NCI-H2227 (cell line): ENCODE results near the gene DLGAP4.

Source experiments
- DNase-seq: peaks from one replicate; lab custom pipeline; 2025; ENCODE audit not compliant: unreplicated experiment; lab: John Stamatoyannopoulos, UW

DLGAP4 gene

GRCh38 chr20:36439040-36439730, 133.0 kb downstream of the DLGAP4 start:
- DNase-seq = peak; percentile 71

GRCh38 chr20:36439731-36440072, 133.6 kb downstream of the DLGAP4 start:
- DNase-seq = no peak

DNA sequence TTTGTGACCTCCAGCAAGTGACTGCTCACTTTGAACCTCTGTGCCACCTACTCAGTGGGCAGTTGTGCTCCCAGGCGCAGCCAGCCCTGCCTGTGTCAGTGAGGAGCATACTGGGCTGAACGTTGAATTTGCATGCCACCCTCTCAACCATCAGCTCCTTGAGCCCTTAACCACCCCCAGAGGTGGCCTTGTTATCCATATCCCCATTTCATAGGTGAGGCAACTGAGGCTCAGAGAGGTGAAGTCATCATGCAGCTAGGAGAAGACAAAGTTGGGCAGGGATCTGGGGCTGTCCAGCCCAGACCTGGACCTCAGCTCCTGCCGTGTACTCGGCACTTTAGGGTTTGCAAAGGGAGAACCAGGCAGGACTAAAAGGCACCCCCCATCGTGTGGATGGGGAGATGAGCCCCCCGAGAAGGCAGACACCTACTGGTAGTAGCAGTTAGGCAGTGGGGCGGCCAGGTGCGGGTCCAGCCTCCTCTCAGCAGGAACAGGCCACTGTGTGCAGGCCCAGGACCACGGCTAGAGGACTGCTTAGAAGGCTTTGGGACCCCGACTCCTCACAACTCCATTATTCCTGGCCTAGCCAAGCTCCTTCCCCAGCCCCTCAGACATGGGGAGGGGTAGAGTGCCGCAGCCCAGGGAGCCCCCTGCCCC, 134.4 kb downstream of the DLGAP4 start:
- no peak for DNase-seq

GRCh38 chr20:36441027-36441414, 134.9 kb downstream of the DLGAP4 start:
- no peak for DNase-seq

DNA sequence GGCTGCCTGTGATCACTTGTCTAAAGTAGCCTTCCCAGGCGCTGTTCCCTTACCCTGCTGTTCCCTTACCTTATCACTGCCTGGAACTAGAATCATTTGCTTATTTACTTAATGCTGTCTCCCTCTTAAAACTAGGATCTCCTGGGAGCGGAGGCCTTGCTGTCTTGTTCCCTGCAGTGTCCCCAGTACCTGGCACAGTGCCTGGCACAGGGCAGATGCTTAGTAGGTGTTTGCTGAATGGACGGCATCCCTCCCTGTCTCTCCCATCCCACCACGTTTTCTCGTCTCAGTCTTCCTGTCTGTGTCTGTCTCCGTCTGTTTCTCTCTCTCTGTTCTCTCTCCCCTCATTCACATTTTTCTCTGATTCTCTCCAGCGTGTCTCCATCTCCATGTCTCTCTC, 135.3 kb downstream of the DLGAP4 start:
- no peak for DNase-seq

DNA sequence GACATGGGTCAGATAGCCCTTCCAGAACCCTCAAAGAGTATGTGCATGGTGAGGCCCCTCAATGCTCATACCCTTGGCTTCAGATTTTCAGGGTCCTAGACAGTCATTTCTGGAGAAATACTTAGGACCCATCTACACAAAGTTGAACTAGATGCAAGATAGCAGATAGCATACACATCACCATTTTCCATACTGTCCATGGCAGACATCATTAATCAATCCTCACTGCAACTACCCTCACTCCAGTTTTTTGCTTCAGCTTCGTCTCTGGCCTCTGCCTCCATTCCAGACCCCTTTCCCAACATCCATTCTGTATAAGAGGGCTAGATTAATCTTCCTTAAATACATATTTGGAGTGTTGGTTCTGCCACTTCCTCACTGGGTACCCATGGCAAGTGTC, 139.7 kb downstream of the DLGAP4 start:
- DNase-seq = no peak

DNA sequence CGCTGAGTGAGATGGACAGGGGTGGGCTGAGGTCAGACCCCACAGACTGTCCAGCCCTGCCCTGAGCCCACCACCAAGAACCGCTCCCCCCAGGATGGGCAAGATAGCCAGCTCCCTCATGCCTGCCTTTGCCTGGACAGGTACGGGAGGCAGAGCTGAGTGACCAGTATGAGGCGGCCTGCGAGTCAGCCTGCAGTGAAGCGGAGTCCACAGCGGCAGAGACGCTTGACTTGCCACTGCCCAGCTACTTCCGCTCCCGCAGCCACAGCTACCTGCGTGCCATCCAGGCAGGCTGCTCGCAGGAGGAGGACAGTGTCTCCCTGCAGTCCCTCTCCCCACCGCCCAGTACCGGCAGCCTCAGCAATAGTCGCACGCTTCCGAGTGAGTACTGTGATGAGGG, 140.4 kb downstream of the DLGAP4 start:
- no peak for DNase-seq

GRCh38 chr20:36447101-36447500, 141.0 kb downstream of the DLGAP4 start:
- no peak for DNase-seq

DNA sequence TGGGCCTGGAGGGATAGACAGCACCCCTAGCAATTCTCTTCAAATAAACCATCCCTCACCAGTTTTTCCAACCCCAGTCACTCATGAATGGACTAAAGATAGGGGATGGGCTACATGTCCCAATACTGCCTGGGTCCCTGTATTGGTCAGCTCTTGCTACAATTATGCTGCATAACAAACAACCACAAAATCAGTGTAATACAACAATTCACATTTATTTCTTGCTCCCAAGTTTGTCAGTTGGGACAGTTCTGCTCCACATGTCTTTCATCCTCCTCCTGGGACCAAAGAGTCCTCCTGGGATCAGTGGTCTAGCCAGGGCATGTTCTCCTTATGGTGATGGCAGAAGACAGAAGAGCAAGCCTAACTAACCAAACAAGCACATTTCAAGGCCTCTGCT, 143.5 kb downstream of the DLGAP4 start:
- no peak for DNase-seq

DNA sequence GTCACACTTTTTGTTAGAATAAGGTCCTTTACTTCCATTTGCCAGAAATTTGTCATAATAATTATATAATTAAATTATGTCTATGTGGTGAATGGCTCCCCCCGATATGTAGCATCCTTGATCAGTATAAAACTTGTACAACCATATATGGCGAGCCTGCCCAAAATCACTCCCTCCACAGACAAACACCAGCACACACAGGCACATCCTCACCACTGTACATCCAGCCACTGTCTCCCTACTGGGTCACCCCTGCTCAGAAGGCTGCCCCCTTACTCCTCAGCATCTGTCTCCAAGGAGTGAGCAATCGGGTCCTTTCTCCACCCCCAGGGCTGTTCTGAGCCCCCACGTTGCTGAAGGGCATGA, 148.2 kb downstream of the DLGAP4 start:
- no peak for DNase-seq

GRCh38 chr20:36454698-36455427, 148.7 kb downstream of the DLGAP4 start:
- peak; percentile 43 for DNase-seq

DNA sequence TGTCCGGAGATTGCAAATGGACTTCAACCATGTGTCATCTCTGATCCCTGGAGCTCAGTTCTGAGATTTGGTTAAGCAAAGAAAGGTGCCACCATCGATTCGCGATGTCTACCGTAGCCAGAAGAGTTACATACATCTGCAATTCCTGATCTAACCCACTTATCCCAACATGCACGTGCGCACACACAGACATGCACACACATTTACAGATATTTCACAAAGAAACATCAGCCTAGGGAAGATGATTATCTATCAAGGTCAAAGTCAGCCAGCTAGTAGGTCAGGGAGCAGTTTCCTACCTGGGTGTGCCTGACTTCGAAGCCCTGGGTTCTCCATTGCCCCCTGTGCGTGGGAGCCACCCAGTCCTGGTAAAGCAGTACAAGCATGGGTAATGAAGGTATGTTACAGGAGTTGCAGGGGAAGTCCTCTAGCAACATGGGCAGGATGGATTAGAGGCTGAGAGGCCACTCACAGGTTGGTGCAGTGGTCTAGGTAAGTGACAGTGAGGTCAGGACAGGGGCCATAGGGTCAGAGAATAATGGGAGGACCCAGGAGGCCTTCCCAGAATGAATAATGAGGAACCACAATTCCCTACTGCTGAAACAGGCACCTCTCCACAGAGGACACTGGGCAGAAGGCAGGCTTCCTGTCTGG, 150.0 kb downstream of the DLGAP4 start:
- no peak for DNase-seq

GRCh38 chr20:36460648-36461599, 154.8 kb downstream of the DLGAP4 start:
- DNase-seq = peak; percentile 99

DNA sequence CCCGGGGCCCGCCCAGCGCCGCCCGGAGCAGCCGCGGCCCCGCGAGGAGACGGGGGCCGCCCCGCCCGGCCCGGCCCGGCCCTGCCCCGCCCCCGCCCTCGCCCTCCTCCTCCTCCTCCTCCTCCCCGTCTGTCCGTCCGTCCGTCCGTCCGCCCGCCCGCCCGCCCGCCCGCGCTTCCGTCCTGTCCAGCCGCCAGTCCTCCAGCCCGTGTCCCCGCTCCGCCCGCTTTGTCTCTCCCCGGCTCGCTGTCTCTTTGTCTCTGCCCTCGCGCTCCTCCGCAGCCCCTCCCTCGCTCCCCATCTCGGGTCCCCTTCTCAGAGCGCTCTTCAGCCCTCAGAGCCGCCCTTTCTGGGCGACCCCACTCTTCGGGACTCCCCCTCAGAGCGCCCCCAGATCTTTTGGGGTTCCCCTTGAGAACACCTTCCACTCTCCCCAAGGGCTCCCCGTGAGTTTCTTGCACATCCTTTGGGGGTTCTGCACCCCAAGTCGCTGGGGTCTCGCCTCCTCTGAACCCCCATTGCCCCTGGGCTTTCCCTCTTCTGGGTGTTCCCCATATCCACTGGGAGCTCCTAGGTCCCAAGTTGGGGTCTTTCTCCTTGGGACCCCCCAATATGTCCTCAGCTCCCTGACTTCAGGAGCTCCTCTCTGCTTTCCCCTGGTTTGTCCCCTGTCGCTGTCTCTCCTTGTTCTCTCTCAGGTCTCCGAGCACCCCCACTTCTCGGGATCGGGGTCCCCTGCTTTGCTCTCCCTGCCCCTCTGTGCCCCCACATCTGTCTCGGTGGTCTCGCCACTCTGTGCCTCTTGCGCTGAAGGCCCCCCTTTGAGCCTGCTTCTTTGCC, 155.7 kb downstream of the DLGAP4 start:
- DNase-seq = peak; percentile 74

- DNase-seq = no peak
Measured at GRCh38 chr20:36462440-36463211, 156.5 kb downstream of the DLGAP4 start.

DNA sequence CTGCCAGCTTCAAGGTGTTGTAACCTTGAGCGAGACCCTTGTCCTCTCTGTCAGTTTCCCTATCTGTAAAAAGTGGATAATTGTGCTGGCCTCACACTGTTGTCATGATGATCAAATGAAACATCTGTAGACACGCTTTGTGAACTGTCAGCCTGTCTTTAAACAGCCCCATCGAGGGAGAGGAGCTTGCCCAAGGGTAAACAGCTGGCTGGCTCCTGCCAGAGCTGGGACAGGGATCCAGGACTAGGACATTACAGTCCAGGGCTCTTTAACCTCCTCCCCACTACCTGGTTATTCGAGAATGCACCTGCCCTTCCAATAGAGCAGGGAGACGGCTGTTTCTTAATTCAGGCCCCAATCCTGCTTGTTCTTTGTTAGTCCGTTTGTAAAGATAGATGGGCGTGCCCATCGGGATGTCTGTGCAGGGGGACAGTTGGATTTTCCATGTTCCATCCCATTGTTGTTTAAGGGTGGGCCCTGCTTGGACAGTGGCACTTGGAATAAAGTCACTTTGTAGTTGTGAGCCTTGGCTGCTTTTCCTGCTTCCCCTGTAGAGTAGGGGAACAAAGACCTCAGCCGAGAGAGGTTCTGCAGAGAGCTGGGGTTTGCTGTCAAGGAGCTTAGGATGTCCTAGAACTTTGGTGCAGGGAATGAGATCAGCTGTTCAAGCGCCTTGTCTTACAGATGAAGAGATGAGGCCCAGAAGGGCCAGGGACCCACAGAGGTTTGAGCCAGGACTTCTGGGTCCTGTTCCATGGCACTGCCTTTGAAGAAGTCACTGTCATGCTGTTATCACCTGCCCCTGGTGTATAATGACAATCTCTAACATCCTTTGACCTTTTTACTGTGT, 157.3 kb downstream of the DLGAP4 start:
- DNase-seq = no peak

GRCh38 chr20:36465109-36466080, 159.3 kb downstream of the DLGAP4 start:
- DNase-seq = peak; percentile 35
